A673 (cell line): ENCODE results near the gene RRP1.
"Not testable (repeated sequence)": the region's sequence is repeated elsewhere in the genome, so short reads cannot be mapped to it uniquely, and the experiment has no call there.

Experiments used
- EZH2 ChIP-seq: fragments of 200-600 bp; sonication (generic); IDR thresholded peaks from 2 replicates; pipeline ENCODE4 v1.6.1; 2017; ENCODE audit warnings: borderline replicate concordance, low read depth, mild to moderate bottlenecking, mixed read lengths, antibody characterized with exemption, low read length; ENCODE audit not compliant: poor library complexity, severe bottlenecking
- TF ChIP-seq, protein P1 (sequence below): fragments of 300-800, 200-600 bp; sonication (generic); conservative IDR thresholded peaks from 2 replicates; pipeline ENCODE4 v1.5.1; 2017; ENCODE audit warnings: low read depth, mild to moderate bottlenecking, antibody characterized with exemption, low read length, moderate library complexity, mixed read lengths

DNA sequence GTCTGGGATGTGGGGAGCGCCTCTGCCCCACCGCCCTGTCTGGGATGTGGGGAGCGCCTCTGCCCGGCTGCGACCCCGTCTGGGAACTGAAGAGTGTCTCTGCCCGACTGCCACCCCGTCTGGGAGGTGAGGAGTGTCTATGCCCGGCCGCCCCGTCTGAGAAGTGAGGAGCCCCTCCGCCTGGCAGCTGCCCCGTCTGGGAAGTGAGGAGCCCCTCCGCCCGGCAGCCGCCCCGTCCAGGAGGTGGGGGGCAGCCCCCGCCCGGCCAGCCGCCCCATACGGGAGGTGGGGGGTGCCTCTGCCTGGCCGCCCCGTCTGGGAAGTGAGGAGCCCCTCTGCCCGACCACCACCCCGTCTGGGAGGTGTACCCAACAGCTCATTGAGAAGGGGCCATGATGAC is 32.8 kb downstream of the RRP1 start:
- TF ChIP-seq, protein P1, sequence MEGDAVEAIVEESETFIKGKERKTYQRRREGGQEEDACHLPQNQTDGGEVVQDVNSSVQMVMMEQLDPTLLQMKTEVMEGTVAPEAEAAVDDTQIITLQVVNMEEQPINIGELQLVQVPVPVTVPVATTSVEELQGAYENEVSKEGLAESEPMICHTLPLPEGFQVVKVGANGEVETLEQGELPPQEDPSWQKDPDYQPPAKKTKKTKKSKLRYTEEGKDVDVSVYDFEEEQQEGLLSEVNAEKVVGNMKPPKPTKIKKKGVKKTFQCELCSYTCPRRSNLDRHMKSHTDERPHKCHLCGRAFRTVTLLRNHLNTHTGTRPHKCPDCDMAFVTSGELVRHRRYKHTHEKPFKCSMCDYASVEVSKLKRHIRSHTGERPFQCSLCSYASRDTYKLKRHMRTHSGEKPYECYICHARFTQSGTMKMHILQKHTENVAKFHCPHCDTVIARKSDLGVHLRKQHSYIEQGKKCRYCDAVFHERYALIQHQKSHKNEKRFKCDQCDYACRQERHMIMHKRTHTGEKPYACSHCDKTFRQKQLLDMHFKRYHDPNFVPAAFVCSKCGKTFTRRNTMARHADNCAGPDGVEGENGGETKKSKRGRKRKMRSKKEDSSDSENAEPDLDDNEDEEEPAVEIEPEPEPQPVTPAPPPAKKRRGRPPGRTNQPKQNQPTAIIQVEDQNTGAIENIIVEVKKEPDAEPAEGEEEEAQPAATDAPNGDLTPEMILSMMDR, result not testable (repeated sequence)
- not testable (repeated sequence) for TF ChIP-seq EZH2
